HL-60/S4 treated with retinoic acid at 250 ng/mL for 4 days and 3 days (cell line): ENCODE results near the gene COMT.
"Not testable (repeated sequence)": the region's sequence is repeated elsewhere in the genome, so short reads cannot be mapped to it uniquely, and the experiment has no call there.

Experiments
- in situ Hi-C: fragments of 300-500 bp; cut with MboI; formaldehyde crosslinking; loops from 2 replicates; pipeline ENCODE4 v1.7.0; 2022; ENCODE audit warnings: low sequenced_read_pairs

Gene COMT

DNA sequence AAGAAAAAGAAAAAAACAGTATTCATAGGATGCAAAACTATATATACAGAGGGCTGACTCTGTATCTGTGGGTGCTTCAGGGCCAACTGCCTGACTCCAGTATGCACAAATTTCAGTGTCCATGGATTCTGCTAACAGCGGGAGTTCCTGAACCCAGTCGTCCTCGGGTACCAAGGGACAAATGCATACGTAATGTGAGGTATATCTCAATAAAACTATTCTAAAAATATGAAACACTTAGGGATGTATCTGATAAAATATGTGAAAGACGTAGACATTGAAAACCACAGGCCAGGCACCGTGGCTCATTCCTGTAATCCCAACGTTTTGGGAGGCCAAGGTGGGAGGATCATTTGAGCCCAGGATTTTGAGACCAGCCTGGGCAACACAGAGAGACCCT lies 13.9 kb upstream of the COMT start:
- in situ Hi-C loops, result no loop called here

DNA sequence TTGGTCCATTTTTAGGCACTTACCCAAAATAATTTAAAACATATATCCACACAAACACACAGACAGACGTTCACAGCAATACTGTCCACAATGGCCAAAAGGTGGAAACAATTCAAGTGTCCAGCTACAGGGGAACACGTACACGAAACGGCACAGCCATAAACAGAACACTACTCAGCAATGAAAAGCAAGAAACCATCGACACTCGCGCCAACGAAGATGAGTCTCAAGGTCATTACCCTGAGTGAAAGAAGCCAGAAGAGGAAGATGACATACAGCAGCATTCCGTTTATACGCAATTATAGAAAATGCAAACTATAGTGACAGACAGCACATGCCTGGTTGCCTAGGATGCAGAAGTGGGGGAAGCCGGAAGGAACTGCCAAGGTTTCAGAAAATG lies 13.4 kb upstream of the COMT start:
- in situ Hi-C loops, result no loop called here

DNA sequence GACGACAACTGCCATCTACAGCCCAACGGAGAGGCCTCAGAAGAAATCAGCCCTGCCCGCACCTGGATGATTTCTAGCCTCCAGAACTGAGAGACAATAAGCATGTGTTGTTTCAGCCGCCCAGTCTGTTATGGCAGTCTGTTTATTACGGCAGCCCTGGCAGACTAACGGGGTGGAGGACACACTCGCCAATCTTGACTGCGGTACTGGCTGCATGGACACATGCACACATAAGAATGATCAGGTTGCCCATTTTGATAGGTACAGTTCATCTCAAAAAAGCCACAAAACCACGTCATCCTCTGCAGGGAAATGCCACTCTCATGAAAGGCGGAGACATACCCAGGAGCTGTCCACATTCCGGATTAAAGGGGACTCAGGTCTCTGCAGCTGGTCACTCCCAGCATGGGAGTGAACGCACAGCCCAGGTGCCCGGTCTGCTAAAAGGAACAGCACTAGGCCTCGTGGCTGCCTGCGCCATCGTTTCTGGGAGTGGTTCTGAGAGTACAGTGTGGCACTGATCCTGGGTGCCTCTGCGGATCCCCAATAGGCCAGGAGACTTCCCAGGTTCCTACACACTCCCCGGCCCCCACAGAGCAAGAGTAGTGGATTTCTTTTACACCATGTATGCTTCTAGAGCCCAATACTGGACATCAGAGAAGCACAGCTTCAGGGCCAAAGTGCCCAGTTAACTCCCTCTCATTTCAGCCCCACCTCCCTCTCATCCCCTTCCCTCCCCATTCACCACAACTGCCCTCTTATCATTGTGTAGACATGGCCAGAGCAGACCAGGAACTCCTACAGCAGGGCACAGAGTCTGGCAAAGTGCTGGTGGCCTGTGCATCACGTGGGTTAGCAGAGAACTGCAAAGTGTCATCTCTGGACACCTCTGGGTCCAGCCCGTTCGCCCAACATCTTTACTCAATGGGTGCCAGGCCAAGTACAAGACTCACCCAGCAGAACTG lies 11.7 kb upstream of the COMT start:
- in situ Hi-C loops, result no loop called here

DNA sequence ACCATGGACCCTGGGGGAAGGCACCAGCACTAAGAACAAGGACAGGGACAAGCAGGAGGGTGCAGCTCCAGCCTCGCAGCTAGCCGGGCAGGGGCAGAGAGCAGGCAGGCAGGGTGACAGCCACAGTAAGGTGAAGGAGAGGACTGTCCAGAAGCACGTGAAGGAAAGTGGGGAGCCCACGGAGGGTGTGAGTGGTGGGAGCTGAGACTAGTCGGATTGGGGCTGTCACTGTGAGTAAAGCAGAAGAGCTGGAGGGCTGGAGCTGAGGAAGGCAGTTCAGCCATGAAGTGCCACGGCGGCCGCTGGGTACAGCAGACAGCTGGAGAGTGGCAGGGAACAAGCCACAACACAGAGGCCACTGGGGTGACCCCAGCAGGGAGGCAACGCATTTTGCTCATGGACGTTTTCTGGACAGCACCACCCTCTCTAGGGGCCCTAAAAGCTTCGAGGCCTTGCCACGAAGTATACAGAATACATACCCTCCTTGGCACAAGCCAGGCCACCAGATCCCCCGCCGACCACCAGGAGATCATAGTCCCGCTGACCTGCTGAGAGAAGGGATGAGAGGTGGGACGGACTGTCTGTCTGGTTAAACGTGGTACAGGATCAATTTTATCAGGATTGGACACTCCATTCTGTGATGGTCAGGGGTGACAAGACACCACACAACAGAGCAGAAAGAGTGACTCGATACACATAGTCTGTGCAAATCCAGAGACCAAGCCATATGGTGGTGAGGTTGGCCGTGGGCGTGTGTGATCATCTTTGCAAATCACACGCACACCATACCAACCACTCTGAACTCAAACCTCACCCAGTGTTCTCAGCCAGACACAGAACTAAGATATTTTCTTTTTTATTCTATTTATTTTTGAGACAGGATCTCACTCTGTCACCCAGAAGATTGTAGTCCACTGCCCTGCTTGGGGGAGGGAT lies 10.8 kb upstream of the COMT start:
- in situ Hi-C loops, result no loop called here

DNA sequence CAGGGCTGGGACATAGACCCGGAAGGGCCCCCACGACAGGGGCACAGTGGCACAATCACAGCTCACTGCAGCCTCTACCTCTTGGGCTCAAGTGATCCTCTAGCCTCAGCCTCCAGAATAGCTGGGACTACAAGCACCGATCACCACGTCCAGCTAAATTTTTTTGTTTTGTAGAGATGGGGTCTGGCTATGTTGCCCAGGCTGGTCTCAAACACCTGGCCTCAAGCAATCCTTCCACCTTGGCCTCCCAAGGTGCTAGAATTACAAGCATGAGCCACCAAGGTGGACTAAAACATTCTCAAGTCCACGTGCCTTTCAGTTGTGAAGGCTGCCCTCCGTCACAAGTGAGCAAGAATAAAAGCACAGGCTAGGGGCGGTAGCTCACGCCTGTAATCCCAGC lies 10.1 kb upstream of the COMT start:
- in situ Hi-C loops, result no loop called here

DNA sequence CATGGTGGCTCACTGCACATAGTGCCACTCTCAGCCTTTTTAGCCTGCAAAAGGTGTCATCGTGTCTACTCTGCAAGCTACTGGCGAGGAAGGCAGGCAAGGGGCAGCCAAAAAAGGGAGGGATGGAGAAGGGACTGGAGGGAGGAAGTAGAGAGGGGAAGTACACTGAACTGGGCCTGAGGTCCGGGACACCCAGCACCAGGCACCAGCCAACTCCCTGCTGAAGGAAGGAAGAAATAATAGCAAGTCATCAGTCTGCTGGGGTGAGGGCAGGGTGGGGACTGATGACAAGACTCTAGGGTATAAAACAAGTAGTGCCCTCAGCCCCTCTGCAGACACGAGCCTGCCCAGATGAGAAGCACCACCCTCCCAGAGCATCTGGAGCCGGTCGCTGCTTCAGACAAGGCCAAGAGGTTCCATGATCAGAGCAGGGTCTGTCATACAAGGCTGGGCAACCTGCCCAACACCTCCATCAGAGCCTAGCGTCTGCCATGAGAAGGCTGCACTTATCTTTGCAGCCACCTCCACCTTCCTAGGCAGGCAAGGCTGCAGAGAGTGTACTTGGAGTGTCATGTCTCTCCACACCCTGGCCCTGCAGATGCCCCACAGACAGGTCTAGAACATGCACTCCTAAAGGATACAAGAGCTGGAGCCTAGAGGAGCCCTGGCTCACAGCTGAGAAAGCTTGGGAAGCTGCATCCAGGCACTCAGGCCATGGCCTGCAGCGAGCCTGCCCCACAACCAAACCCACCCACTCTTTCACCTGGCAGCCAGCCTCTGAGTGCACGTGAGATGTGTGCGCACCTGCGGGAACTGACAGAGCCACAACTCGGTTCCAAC lies 9.0 kb upstream of the COMT start:
- in situ Hi-C loops, result no loop called here

DNA sequence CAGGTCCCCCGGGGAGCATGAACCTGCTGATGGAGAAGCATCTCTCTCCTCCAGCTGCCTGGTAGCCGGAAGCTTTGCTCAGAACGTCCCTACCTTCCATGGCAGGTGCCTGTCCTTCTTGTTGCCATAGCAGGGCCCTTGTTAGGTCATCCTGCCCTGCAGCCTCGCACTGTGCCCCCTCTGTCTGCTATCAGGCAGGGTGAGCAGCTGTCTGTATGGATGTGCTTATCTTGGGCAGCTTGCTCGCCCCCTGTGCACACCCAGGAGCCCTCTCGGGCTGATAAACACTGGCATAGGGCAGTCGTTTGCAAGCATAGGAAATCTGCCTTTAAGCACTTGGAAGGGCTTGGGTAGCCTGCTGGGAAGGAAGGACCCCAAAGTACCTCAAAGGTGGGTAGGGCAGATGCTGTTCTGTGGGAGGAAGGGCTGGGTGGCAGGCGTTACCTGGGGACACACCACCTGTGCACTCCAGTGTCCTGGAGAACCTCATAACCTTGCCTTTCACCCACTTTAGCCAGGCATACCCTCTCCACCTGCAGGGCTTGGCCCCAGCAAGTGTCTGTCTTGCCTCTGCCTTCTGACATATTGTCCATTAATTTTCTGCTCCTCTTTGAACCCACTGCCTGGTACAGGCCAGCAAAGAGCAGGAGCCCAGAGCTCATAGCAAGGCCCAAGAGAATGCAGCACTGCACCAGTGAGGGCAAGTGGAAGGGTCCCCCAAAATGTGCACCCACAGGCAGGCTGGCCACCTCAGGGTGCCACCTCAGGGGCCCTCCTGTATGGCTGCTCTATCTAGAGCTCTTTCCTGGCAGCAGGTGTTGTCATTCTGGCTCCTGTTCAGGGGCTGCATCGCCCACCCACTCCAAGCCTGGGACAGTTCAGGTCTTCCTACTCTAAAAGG lies 8.0 kb upstream of the COMT start:
- in situ Hi-C loops, result no loop called here

DNA sequence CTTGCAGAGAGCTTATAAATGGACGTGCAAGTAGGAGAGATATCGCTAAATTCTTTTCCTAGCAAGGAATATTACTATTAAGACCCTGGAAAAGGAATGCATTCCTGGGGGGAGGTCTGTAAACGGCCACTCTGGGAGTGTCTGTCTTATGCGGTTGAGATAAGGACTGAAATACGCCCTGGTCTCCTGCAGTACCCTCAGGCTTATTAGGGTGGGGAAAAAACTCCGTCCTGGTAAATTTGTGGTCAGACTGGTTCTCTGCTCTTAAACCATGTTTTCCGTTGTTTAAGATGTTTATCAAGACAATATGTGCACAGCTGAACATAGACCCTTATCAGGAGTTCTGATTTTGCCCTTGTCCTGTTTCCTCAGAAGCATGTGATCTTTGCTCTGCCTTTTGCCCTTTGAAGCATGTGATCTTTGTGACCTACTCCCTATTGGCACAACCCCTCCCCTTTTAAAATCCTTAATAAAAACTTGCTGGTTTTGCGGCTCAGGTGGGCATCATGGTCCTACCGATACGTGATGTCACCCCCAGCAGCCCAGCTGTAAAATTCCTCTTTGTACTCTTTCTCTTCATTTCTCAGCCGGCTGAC lies 6.4 kb upstream of the COMT start:
- in situ Hi-C loops, result not testable (repeated sequence)

DNA sequence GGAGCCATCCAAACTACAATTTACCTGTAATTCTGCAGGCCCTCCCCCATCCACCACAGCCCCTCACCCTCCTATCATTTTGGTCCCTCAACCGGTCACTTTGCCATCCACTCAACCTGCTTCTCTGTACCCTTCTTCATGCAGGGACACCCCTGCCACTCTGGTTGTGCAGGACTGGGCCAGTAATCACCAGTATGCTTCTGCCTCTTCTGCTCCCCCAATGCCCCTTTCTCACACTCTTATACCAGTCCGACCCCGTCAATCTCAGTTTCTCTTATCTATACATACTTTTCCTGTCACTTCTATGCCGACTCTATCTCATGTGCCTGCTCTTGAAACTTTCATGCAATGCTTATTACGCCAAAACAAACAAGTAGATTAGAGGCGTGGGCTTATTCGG lies 5.1 kb upstream of the COMT start:
- in situ Hi-C loops, result no loop called here

DNA sequence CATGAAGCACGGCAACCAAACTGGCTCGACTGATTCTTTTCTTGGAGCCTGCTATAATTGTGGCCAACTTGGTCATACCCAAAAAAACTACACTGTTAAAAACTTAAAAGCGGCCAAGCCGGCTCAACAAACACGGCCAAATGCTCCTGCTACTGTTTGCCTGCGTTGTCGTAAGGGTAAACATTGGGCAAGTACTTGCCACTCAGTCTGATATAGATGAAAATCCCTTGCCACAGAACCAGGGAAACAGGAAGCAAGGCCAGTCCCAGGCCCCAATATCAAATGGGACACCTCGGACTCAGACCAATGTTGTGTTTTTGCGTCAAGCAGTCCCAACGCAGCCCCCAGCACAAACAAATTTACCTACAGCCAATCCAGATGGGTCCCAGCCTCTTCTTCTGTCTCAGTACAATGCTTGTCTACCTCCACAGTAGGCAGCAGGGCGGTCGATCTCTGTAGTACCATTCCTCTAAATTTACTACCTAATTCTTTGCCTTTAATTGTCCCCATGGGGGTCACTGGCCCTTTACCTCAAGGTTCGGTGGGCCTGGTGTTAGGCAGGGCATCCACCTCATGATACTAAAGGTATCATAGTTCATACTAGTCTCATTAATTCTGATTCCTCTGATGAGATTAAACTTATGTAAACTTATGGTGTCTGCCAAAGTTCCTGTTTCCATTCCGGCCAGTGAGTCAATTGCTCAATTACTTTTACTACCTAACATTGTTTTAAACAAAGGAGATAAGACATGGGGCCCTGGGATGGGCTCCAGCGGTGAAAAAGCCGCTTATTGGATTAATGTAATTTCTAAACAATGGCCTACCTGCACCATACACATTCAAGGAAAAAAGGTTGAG lies 3.7 kb upstream of the COMT start:
- in situ Hi-C loops, result no loop called here

DNA sequence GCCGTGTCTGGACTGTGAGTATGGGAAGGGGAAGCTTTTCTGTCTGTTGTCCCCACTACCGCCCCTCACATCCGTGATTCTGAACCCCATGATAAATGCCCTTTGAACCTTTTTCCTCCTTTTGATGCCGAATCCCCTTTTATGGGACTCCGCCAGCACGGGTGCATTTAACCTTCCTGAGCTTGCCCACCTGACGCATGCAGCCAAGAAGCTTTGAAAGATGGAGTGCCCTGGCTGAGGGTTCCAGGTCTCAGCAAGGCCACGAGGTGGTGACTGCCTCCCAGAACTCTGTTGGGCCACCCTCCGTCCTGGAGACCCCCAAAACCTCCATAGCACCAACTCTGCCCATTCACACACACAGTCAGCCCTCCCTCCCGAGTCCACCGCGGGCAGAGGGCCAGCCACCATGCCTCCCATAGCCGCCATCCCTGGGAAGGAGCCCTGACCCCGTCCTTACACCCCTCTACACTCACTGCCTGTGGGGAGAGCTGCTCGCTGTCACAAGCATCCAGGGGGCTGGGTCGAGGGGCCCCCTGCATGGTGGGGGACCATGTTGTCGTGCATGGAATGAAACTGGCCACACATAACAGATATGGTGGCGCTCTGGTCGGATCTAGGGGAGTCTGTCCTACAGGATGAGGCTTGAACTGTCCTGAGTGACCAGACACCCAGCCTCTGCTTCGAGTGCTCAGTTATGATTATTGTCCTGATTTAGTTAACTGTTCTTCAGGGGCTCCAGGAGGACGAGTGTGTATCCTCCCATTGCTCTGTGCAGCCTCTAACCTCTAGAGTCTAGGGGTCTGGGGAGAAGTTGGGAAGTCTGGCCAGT lies 822 bp upstream of the COMT start:
- in situ Hi-C loops, result no loop called here

DNA sequence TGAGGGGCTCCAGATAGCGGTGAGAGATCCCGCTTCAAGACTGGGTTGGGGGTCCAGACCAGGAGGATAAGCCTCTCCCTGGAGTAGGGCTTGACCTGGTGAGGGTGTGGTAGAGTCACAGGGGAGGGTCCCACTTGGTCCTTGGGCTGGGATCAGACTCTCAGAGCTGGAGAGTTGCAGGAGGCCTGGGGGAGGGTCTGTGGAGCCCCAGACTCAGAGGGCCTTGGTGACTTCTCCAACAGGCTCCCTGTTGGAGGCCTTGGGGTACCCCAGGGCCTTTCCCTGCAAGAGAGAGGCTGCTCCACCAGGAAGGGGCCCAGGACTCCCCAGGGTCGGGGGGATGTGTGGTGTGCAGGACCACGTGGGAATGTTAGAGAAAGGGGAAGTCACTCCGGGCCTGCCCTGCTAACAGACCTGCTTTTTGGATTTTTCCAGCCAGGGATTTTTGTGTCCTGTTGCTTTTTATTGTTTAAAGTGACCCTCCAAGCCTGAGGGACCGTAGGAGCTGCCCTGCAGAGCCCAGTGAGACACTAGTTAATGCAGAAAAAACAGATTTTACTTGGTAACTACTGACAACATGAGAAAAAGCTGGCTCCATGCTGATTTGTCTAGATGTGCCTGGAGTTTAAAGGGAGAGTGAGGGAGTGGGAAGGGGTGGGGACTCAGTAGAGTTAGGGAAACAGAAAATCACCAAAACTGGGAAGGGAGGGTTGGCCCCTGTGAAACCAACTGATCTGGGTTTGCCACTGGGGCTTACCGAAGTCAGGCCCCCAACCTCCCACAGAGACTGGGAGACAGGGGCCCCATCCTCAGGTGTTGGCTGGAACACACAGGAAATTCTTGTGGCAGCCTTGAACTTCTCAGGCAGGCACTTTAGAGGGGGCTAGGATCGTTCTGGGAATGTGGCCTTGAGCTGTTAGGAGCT lies 847 bp downstream of the COMT start:
- in situ Hi-C loops, result no loop called here

DNA sequence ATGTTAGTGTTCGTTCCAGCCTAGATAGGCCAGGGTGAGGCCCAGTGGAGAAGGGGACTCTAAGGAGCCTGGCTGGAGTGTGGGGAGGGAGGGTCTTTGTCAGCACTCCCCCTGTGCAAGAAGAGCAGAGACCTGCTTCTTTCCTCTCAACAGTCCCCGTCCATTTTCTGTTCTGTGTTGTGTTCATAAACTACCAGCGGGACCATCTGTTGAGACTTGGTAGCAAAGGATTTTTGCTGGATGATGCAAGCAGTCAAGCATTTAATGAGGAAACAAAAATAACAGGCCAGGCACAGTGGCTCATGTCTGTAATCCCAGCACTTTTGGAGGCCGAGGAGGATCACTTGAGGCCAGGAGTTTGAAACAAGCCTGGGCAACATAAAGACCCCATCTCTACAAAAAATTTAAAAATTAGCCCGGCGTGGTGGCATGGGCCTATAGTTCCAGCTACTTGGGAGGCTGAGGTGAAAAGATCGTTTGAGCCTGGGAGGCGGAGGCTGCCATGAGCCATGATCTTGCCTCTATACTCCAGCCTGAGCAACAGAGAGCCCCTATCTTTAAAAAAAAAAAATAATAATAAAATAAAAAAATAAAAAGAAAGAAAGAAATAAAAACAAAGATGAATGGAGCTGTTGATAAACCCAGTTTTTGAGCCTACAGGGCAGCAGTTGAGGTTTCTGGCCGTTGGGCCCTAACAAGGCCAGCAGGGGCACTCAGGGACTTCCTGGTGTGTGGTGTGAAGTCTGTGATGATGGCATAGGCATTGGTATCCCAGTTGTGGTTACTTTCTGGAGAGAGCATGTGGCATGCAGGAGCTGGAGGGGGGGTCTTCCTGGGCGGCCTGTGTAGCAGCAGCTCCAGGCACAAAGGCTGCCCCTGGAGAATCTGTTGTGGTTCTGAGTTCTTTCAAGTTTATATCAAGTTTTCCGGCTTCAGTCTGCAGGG lies 1.8 kb downstream of the COMT start:
- in situ Hi-C loops, result no loop called here

DNA sequence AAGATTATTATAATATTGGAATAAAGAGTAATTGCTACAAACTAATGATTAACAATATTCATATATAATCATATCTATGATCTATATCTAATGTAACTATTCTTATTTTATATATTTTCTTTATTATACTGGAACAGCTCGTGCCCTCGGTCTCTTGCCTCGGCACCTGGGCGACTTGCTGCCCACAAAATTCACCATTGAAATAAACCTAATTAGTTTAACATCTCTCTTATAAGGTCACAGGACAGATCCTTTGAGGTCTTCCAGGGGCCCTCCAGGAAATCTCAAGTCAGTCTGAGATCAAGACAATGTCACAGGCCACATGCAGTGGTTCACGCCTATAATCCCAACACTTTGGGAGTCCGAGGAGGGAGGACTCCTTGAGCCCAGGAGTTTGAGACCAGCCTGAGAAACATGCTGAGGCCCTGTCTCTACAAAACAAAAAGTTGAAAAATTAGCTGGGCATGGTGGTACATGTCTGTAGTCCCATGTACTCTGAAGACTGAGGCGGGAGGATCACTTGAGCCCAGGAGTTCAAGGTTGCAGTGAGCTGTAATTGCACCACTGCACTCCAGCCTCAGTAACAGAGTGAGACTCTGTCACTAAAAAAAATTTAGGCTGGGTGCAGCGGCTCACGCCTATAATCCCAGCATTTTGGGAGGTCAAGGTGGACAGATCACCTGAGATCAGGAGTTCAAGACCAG lies 6.6 kb downstream of the COMT start:
- in situ Hi-C loops, result no loop called here

DNA sequence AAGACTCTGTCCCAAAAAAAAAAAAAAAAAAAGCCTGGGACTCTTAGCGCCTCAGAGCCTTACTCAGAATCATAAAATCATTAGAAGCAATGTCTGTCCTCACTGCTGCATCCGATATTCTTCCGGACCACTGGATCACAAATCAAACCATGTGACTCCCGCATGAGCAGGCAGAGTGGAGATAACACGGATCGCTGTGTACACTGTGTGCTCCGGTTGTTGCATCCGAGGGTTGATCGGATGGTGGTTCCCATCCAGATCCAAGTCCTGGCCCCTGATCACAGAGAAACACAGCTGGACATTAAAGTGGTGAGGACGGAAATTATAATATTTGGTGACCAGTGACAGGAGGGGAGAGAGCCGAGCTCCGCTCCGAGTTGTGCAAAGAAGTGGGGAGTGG lies 9.8 kb downstream of the COMT start:
- in situ Hi-C loops, result no loop called here
